Ishikawa (cell line): ENCODE results near the gene CMTR1.

ENCODE experiments used
- CEBPB ChIP-seq: IDR thresholded peaks from 2 replicates; pipeline ENCODE4 v1.6.1; 2012
- CREB1 ChIP-seq: IDR thresholded peaks from 2 replicates; pipeline ENCODE4 v1.6.1; 2012; ENCODE audit warnings: low read depth
- EGR1 ChIP-seq: IDR thresholded peaks from 2 replicates; pipeline ENCODE4 v1.6.1; 2012
- EP300 ChIP-seq: IDR thresholded peaks from 2 replicates; pipeline ENCODE4 v1.6.1; 2012; ENCODE audit warnings: borderline replicate concordance
- FOXM1 ChIP-seq: IDR thresholded peaks from 2 replicates; pipeline ENCODE4 v1.6.1; 2012; ENCODE audit warnings: low read depth, borderline replicate concordance
- NFIC ChIP-seq: IDR thresholded peaks from 2 replicates; pipeline ENCODE4 v1.6.1; 2012
- RAD21 ChIP-seq: IDR thresholded peaks from 2 replicates; pipeline ENCODE4 v1.6.1; 2012; ENCODE audit warnings: low read depth
- TCF12 ChIP-seq: IDR thresholded peaks from 2 replicates; pipeline ENCODE4 v1.6.1; 2012; ENCODE audit warnings: low read depth
- TEAD4 ChIP-seq: IDR thresholded peaks from 2 replicates; pipeline ENCODE4 v1.6.1; 2012
- YY1 ChIP-seq: IDR thresholded peaks from 2 replicates; pipeline ENCODE4 v1.6.1; 2012; ENCODE audit warnings: low read depth
- ZBTB7A ChIP-seq: IDR thresholded peaks from 2 replicates; pipeline ENCODE4 v1.6.1; 2012; ENCODE audit warnings: low read depth
- TF ChIP-seq, protein P1 (sequence below): IDR thresholded peaks from 2 replicates; pipeline ENCODE4 v1.6.1; 2012
- TF ChIP-seq, protein P2 (sequence below): IDR thresholded peaks from 2 replicates; pipeline ENCODE4 v1.6.1; 2012
- TF ChIP-seq, protein P3 (sequence below): IDR thresholded peaks from 2 replicates; pipeline ENCODE4 v1.6.1; 2012; ENCODE audit warnings: low read depth, mild to moderate bottlenecking

Gene CMTR1

DNA sequence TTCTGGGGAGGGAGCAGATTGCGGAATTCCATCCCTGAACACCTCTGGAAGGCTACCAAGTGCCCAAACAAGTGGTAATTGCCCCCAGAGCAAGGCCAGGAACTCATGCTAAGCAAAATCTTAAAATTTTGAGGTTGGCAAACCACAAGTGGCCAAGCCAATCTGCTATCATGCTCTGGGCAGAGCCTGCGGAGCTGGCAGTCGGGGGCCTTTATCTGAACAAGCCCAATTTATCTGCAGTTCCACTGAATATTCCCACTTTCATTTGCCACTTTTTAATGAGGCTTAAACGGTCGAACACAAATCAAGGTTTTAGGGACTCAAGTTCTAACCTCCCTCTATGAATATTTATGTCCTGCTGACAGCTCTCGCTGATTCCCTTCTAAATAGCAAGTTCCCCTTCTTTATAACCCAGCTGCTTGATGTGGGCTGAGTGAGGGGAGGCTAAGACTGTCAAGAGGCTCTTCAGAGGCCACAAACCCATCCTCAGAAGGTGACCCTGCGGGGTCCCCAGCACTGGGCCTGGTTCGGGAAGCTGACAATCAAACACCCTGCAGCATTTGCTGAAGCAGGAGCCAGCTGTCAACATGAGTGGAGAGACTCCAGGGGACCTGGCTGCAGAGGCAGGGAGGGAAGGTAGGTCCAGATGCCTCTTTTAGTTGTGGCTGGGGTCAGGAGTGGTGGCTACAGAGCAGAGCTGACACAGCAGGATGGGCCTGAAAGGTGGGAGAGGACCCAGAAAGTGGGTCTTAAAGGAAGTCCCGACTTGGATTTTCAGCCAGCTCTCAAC lies 54.8 kb downstream of the CMTR1 start:
- TF ChIP-seq TCF12 (no peak), RAD21 (no peak), EGR1 (no peak), FOXM1 (no peak), CEBPB (no peak)
- TF ChIP-seq, protein P1, sequence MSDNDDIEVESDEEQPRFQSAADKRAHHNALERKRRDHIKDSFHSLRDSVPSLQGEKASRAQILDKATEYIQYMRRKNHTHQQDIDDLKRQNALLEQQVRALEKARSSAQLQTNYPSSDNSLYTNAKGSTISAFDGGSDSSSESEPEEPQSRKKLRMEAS: no peak

DNA sequence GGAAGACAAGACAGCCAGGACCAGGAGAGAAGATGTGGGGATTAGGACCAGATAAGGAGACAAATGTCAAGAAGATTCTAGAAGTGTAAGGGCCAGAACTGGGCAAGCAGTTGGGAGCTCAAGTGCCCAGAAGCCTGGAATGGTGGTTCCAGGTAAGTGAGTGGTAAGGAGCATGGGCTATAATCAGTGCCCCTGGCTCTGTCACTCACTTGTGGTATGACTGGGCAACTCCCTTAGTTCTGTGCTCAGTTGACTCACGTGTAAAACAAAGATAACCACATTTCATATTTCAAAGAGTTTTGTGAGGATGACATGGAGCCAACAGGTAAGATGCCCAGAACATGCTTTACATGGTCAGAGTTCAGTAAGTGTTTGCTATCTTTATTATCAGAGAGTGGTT lies 55.5 kb downstream of the CMTR1 start:
- TF ChIP-seq, protein P2, sequence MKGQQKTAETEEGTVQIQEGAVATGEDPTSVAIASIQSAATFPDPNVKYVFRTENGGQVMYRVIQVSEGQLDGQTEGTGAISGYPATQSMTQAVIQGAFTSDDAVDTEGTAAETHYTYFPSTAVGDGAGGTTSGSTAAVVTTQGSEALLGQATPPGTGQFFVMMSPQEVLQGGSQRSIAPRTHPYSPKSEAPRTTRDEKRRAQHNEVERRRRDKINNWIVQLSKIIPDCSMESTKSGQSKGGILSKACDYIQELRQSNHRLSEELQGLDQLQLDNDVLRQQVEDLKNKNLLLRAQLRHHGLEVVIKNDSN: no peak

DNA sequence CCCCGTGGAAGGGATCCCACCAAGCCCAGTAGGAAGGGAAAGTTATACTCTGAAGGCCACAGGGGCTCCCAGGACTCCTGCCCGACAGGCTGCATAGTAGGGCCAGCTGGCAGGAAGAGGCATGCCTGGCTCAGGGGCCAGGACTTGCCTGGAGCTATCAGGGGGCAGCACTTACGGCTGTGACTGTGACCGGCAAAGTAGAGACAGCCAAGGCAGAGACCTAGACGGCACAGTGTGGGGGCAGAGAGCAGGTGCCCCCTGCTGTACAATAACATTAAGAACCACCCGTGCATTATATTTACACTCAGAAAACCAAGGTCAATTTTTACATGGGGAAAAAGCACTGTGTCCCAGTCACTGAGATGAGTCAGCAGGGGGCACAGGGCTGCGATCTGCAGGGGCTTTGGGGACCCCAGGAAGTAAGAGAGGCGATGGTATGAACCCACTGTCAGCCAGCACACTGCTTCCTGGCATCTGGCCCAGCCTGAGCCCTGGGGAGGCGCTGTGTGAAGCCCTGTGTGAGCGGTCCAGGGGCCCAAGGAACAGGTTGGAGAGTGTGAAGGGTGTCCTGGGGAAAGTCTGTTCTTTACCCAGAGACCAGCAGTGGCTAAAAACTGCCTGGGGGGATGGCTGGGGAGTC lies 56.8 kb downstream of the CMTR1 start:
- TF ChIP-seq, protein P2: no peak
- TF ChIP-seq ZBTB7A: no peak
- no peak for TF ChIP-seq YY1

DNA sequence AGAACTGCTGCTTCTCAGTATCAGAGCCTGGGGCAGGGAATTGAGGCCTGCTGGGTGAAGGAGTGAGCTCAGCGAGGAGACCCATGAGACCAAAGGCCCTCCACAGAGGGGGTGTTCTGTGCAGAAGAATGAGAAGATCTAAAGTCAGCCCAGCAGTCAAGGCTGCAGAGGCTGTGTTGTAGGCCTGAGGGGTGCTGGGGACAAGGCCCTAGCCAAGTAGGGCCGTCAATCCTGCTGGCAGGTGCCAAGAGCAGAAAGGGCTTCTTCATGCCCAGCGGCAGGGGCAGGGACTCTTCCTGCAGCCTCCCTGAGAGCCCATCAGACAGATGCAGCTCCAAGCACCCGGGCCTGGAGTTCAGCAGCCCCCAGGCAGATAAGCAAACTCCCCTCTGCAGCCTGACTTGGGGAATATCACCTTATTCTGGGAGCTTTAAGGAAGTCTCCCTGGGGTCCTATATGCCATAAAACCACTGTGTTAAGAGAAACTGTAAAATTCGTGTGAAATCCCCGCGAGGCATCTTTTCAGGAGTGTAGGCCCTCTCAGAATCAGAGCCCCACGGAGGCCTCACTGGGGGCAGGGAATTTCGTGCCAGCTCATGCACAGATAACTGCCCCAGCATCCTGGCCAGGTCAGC lies 57.6 kb downstream of the CMTR1 start:
- TF ChIP-seq NFIC (no peak), ZBTB7A (no peak), YY1 (no peak), TCF12 (no peak), EP300 (no peak), RAD21 (no peak)
- TF ChIP-seq, protein P1: no peak
- TF ChIP-seq, protein P2: no peak

DNA sequence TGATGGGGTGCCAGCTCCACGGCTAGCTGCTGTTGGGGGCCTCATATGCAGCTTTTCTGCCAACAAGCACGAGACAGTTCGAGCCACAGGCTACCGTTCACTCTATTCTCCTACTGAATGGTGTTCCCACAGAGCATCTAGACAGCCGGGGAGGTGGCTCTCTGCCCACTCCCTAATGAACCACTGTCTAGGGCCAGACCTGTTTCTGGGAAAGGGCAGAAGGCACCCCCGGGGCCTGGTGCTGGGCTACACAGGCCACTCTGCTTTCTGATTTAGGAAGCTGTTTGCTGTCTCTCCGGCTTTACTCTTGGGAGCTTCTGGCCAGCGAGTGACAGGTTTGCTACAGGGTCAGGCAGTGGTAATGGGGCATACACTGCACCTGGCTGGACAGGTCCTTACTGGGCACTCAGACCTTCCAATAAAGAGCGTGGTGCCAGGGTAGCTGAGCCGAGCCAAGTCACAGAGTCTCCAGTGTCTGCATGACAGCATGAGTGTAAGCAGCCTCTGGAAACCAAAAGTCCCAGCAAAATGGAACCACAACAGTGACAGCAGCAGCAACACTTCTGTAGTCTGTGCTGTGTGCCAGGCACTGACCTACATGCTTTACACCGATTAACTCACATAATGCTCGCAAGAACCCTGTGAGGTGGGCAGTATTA lies 58.3 kb downstream of the CMTR1 start:
- no peak for TF ChIP-seq RAD21
- TF ChIP-seq, protein P1: no peak
- no peak for TF ChIP-seq TEAD4
- no peak for TF ChIP-seq TCF12
- TF ChIP-seq YY1: no peak
- TF ChIP-seq, protein P2: no peak
- no peak for TF ChIP-seq ZBTB7A
- no peak for TF ChIP-seq NFIC
- TF ChIP-seq EGR1: no peak
- TF ChIP-seq CREB1: no peak

DNA sequence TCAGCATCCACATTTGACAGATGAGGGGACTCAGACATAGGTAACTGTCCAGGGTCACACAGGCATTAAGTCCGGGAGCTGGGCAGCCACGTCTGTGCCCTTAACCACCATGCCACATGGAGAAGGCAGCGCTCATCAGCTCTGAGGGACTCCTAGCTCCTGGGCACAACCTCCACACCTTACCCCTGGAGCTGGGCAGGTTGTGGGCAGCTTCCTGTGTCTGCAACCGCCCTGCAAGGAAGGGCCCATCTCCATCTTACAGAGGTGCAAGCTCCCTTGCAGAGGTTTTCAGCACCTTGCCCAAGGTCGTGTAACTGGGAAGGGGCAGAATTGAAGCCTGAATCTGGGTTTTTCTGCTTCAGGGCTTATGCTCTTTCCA lies 58.8 kb downstream of the CMTR1 start:
- no peak for TF ChIP-seq TCF12
- TF ChIP-seq EP300: no peak
- TF ChIP-seq, protein P3, sequence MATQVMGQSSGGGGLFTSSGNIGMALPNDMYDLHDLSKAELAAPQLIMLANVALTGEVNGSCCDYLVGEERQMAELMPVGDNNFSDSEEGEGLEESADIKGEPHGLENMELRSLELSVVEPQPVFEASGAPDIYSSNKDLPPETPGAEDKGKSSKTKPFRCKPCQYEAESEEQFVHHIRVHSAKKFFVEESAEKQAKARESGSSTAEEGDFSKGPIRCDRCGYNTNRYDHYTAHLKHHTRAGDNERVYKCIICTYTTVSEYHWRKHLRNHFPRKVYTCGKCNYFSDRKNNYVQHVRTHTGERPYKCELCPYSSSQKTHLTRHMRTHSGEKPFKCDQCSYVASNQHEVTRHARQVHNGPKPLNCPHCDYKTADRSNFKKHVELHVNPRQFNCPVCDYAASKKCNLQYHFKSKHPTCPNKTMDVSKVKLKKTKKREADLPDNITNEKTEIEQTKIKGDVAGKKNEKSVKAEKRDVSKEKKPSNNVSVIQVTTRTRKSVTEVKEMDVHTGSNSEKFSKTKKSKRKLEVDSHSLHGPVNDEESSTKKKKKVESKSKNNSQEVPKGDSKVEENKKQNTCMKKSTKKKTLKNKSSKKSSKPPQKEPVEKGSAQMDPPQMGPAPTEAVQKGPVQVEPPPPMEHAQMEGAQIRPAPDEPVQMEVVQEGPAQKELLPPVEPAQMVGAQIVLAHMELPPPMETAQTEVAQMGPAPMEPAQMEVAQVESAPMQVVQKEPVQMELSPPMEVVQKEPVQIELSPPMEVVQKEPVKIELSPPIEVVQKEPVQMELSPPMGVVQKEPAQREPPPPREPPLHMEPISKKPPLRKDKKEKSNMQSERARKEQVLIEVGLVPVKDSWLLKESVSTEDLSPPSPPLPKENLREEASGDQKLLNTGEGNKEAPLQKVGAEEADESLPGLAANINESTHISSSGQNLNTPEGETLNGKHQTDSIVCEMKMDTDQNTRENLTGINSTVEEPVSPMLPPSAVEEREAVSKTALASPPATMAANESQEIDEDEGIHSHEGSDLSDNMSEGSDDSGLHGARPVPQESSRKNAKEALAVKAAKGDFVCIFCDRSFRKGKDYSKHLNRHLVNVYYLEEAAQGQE: no peak
- TF ChIP-seq NFIC: no peak
- no peak for TF ChIP-seq FOXM1
